GM12878 (cell line): ENCODE measurements around the gene PKD2.

Experiments used
- CTCF ChIP-seq, 3 experiments: IDR thresholded peaks in 2 of 3; conservative IDR thresholded peaks in 1 of 3; 2 replicates each; pipeline ENCODE4 v1.5.1; 2011; ENCODE audit warnings: low read depth in 3 of 3, low read length in 3 of 3, mild to moderate bottlenecking in 3 of 3, control low read depth in 2 of 3, moderate library complexity in 2 of 3, inconsistent platforms in 1 of 3, mixed read lengths in 1 of 3; ENCODE audit not compliant: control insufficient read depth in 2 of 3, insufficient read depth in 1 of 3; ENCODE audit errors: extremely low read depth in 1 of 3
- EGR1 ChIP-seq, 2 experiments: IDR thresholded peaks; 1 replicate in 1 of 2; 2 replicates in 1 of 2; pipeline ENCODE4 v1.6.1; 2011 to 2012; ENCODE audit warnings: low read depth in 2 of 2, low read length in 2 of 2, borderline replicate concordance in 1 of 2, mild to moderate bottlenecking in 1 of 2, moderate library complexity in 1 of 2
- EP300 ChIP-seq, 2 experiments: fragments of 150-350 bp in 1 of 2; IDR thresholded peaks; 2 replicates each; pipeline ENCODE4 v1.6.1; 2011 to 2012; ENCODE audit warnings: low read depth in 2 of 2, low read length in 2 of 2, borderline replicate concordance in 1 of 2, improper control_type of control experiment in 1 of 2, inconsistent platforms in 1 of 2; ENCODE audit not compliant: control insufficient read depth in 1 of 2
- EZH2 ChIP-seq: IDR thresholded peaks from 2 replicates; pipeline ENCODE4 v1.6.1; 2012; ENCODE audit warnings: low read depth, mild to moderate bottlenecking, control low read depth, inconsistent platforms, low read length, borderline replicate concordance; ENCODE audit not compliant: control insufficient read depth
- POLR2AphosphoS5 ChIP-seq: IDR thresholded peaks from 2 replicates; pipeline ENCODE4 v1.6.1; 2011; ENCODE audit warnings: mild to moderate bottlenecking, low read length, inconsistent platforms
- YY1 ChIP-seq: IDR thresholded peaks from 2 replicates; pipeline ENCODE4 v1.6.1; 2011; ENCODE audit warnings: low read depth, mild to moderate bottlenecking, low read length
- ZBTB33 ChIP-seq: fragments of 450-650 bp; IDR thresholded peaks from 2 replicates; pipeline ENCODE4 v1.6.1; 2017; ENCODE audit warnings: mild to moderate bottlenecking

- TF ChIP-seq EZH2 (no peak), YY1 (no peak), ZBTB33 (no peak), CTCF (IDR thresholded peaks at IDR 0.05 in 2 of 3, conservative IDR thresholded peaks at IDR 0.05 in 1 of 3; ENCODE audit: control insufficient read depth in 2 of 3, extremely low read depth in 1 of 3, insufficient read depth in 1 of 3, low read depth in 3 of 3, low read length in 3 of 3) (no peak), EP300 (IDR thresholded peaks at IDR 0.05; ENCODE audit: borderline replicate concordance in 1 of 2, control insufficient read depth in 1 of 2, low read depth in 2 of 2, low read length in 2 of 2) (no peak), POLR2AphosphoS5 (no peak), EGR1 (IDR thresholded peaks at IDR 0.05; ENCODE audit: borderline replicate concordance in 1 of 2, low read depth in 2 of 2, low read length in 2 of 2) (no peak)
Measured at GRCh38 chr4:88015659-88016295, 8.3 kb downstream of the PKD2 start.
